Liver (tissue), 9 donors: ENCODE results near the gene BHLHE23. TPM values are rescaled to one million over a fixed set of nuclear protein-coding genes. Genes with fewer than 3 reads are reported as not detected.

ENCODE experiments used
- DNase-seq: peaks from one replicate; pipeline ENCODE4 v3.0.0-alpha.2; 2017; ENCODE audit warnings: low spot score
- H3K27ac ChIP-seq, 2 donors: one replicate each; pipeline ENCODE4 v1.7.0; 2013; ENCODE audit warnings: inconsistent platforms in 2 of 2, low read length in 2 of 2, control low read depth in 1 of 2, low read depth in 1 of 2, mild to moderate bottlenecking in 1 of 2
- H3K27me3 ChIP-seq, 4 donors: one replicate each; pipeline versions ENCODE4 v1.6.1 to v1.7.0; 2013; ENCODE audit warnings: low read length in 3 of 4, inconsistent platforms in 1 of 4, mild to moderate bottlenecking in 1 of 4, moderate library complexity in 1 of 4; ENCODE audit not compliant: control insufficient read depth in 4 of 4, insufficient read depth in 4 of 4
- H3K36me3 ChIP-seq, 4 donors: one replicate each; pipeline versions ENCODE4 v1.6.1 to v1.7.0; 2013; ENCODE audit warnings: low read length in 3 of 4, mild to moderate bottlenecking in 3 of 4, low read depth in 1 of 4, moderate library complexity in 1 of 4; ENCODE audit not compliant: control insufficient read depth in 4 of 4, insufficient read depth in 3 of 4
- H3K4me1 ChIP-seq, 4 donors: one replicate each; pipeline versions ENCODE4 v1.6.1 to v1.7.0; 2013; ENCODE audit warnings: low read length in 3 of 4, mild to moderate bottlenecking in 3 of 4, moderate library complexity in 1 of 4; ENCODE audit not compliant: control insufficient read depth in 4 of 4, insufficient read depth in 4 of 4
- H3K4me3 ChIP-seq, 3 donors: one replicate each; pipeline versions ENCODE4 v1.6.1 to v1.7.0; 2013; ENCODE audit warnings: low read length in 3 of 3, control low read depth in 1 of 3, low read depth in 1 of 3, mild to moderate bottlenecking in 1 of 3
- H3K9ac ChIP-seq, 2 donors: one replicate each; pipeline ENCODE4 v1.7.0; 2013; ENCODE audit warnings: low read length in 2 of 2, mild to moderate bottlenecking in 2 of 2, moderate library complexity in 2 of 2, control low read depth in 1 of 2, low read depth in 1 of 2
- H3K9me3 ChIP-seq, 4 donors: one replicate each; pipeline versions ENCODE4 v1.6.1 to v1.7.0; 2013; ENCODE audit warnings: low read length in 3 of 4; ENCODE audit not compliant: control insufficient read depth in 4 of 4
- ATF3 ChIP-seq: IDR thresholded peaks from 2 replicates; pipeline ENCODE4 v1.6.1; 2016; ENCODE audit warnings: antibody characterized with exemption
- CTCF ChIP-seq: fragments of 150-350 bp; IDR thresholded peaks from 2 replicates; pipeline ENCODE4 v1.5.1; 2017; ENCODE audit warnings: improper control_type of control experiment, low read depth, low read length; ENCODE audit not compliant: missing input control
- EGR1 ChIP-seq, 2 donors: IDR thresholded peaks; 2 replicates each; pipeline ENCODE4 v1.6.1; 2016 to 2018; ENCODE audit warnings: antibody characterized with exemption in 2 of 2, low read depth in 2 of 2
- FOXA1 ChIP-seq: IDR thresholded peaks from 2 replicates; pipeline ENCODE4 v1.6.1; 2016; ENCODE audit warnings: antibody characterized with exemption
- FOXA2 ChIP-seq: IDR thresholded peaks from 2 replicates; pipeline ENCODE4 v1.6.1; 2016; ENCODE audit warnings: antibody characterized with exemption
- GABPA ChIP-seq, 2 donors: IDR thresholded peaks in 1 of 2; conservative IDR thresholded peaks in 1 of 2; 2 replicates each; pipeline ENCODE4 v1.6.1; 2016; ENCODE audit warnings: antibody characterized with exemption in 2 of 2, mild to moderate bottlenecking in 1 of 2, moderate library complexity in 1 of 2
- HNF4A ChIP-seq, 2 donors: conservative IDR thresholded peaks; 2 replicates each; pipeline ENCODE4 v1.6.1; 2016; ENCODE audit warnings: antibody characterized with exemption in 2 of 2, mild to moderate bottlenecking in 2 of 2
- HNF4G ChIP-seq: IDR thresholded peaks from 2 replicates; pipeline ENCODE4 v1.6.1; 2016; ENCODE audit warnings: antibody characterized with exemption
- JUND ChIP-seq, 2 donors: IDR thresholded peaks; 2 replicates each; pipeline ENCODE4 v1.6.1; 2016; ENCODE audit warnings: antibody characterized with exemption in 2 of 2
- MAX ChIP-seq: IDR thresholded peaks from 2 replicates; pipeline ENCODE4 v1.6.1; 2016; ENCODE audit warnings: antibody characterized with exemption
- RAD21 ChIP-seq, 2 donors: IDR thresholded peaks; 2 replicates each; pipeline ENCODE4 v1.6.1; 2016; ENCODE audit warnings: antibody characterized with exemption in 2 of 2, mild to moderate bottlenecking in 2 of 2
- REST ChIP-seq: IDR thresholded peaks from 2 replicates; pipeline ENCODE4 v1.6.1; 2016; ENCODE audit warnings: antibody characterized with exemption, mild to moderate bottlenecking
- RXRA ChIP-seq, 2 donors: IDR thresholded peaks; 2 replicates each; pipeline ENCODE4 v1.6.1; 2017 to 2018; ENCODE audit warnings: antibody characterized with exemption in 2 of 2, mild to moderate bottlenecking in 1 of 2
- SP1 ChIP-seq: IDR thresholded peaks from 2 replicates; pipeline ENCODE4 v1.6.1; 2018; ENCODE audit warnings: antibody characterized with exemption, mild to moderate bottlenecking
- TAF1 ChIP-seq: conservative IDR thresholded peaks from 2 replicates; pipeline ENCODE4 v1.6.1; 2016; ENCODE audit warnings: antibody characterized with exemption, mild to moderate bottlenecking
- YY1 ChIP-seq: IDR thresholded peaks from 2 replicates; pipeline ENCODE4 v1.6.1; 2016; ENCODE audit warnings: antibody characterized with exemption, mild to moderate bottlenecking
- ZBTB33 ChIP-seq: IDR thresholded peaks from 2 replicates; pipeline ENCODE4 v1.6.1; 2016; ENCODE audit warnings: antibody characterized with exemption
- WGBS: extraction: QIAGEN DNeasy Blood & Tissue Kit; methylation state at CpG from one replicate; pipeline ENCODE4 v1.1.7; 2013; 5-methylcytosine and 5-hydroxymethylcytosine counted together
- polyA plus RNA-seq, 2 donors: library from polyadenylated mRNA; stranded (reverse) in 1 of 2; unstranded in 1 of 2; fragments of 200-250 nt in 1 of 2; fragments of >200 nt in 1 of 2; fragmentation: Nextera tagmentation in 1 of 2; extraction: Ambion mirVana in 1 of 2; gene quantifications; one replicate each; pipeline versions ENCODE4 v1.2.1 to v1.2.3, GENCODE V29; 2013 to 2015
- total RNA-seq, 2 donors: library from RNA; depleted of rRNA; stranded (reverse); fragments of >200 nt; gene quantifications; one replicate each; pipeline ENCODE4 v1.2.3, GENCODE V29; 2014
- donor health status: healthy.
- donor health status: healthy.
- donor health status: healthy.
- donor health status: healthy.
- donor health status: healthy.

BHLHE23 gene
- total and polyA plus RNA-seq, 4 donors = not detected

- Histone ChIP-seq H3K4me3 (no peak overlapping the region), H3K9ac (no peak overlapping the region), H3K4me1 (no peaks in the 10 kb centered on the region), H3K36me3 (no peaks in the 10 kb centered on the region), H3K27ac (no peak overlapping the region), H3K27me3 (peaks cover 0 to 9% (median 2%) of the 10 kb centered on the region in 4 donors), H3K9me3 (no peaks in the 10 kb centered on the region)
- DNase-seq = no peak
- TF ChIP-seq FOXA2 = no peak
- TF ChIP-seq EGR1 (IDR thresholded peaks at IDR 0.05; ENCODE audit: low read depth in 2 of 2) = no peak
- no peak for TF ChIP-seq MAX
- no peak for TF ChIP-seq JUND (IDR thresholded peaks at IDR 0.05)
- no peak for TF ChIP-seq GABPA (IDR thresholded peaks at IDR 0.05 in 1 of 2, conservative IDR thresholded peaks at IDR 0.05 in 1 of 2)
- TF ChIP-seq YY1 = no peak
- TF ChIP-seq SP1 = no peak
- TF ChIP-seq CTCF = no peak
- no peak for TF ChIP-seq HNF4A (conservative IDR thresholded peaks at IDR 0.05)
- TF ChIP-seq ATF3 = no peak
- TF ChIP-seq RXRA (IDR thresholded peaks at IDR 0.05) = no peak
- TF ChIP-seq TAF1 = no peak
- no peak for TF ChIP-seq REST
- 58% methylated on average over 11 of the region's 11 CpGs for WGBS
Observed at GRCh38 chr20:62995481-62995880, 11.3 kb downstream of the BHLHE23 start.

- WGBS = 81% methylated on average over 19 of the region's 19 CpGs
- Histone ChIP-seq H3K36me3 (no peaks in the 10 kb centered on the region), H3K4me3 (no peak overlapping the region), H3K9me3 (no peaks in the 10 kb centered on the region), H3K4me1 (no peaks in the 10 kb centered on the region), H3K27ac (no peak overlapping the region), H3K9ac (no peak overlapping the region), H3K27me3 (peaks cover 0 to 9% (median 0%) of the 10 kb centered on the region in 4 donors)
- no peak for DNase-seq
- TF ChIP-seq HNF4A (conservative IDR thresholded peaks at IDR 0.05) (no peak), HNF4G (no peak), MAX (no peak), REST (no peak), JUND (IDR thresholded peaks at IDR 0.05) (no peak), CTCF (no peak), RAD21 (IDR thresholded peaks at IDR 0.05) (no peak), FOXA2 (no peak), SP1 (no peak), YY1 (no peak), FOXA1 (no peak), EGR1 (IDR thresholded peaks at IDR 0.05; ENCODE audit: low read depth in 2 of 2) (no peak), ZBTB33 (no peak), TAF1 (no peak), GABPA (IDR thresholded peaks at IDR 0.05 in 1 of 2, conservative IDR thresholded peaks at IDR 0.05 in 1 of 2) (no peak), RXRA (IDR thresholded peaks at IDR 0.05) (no peak)
Observed at GRCh38 chr20:62994869-62995281, 11.9 kb downstream of the BHLHE23 start.
